ENCODE data around the gene SMC1B. TPM values are rescaled to one million over a fixed set of nuclear protein-coding genes. Genes with fewer than 3 reads are reported as not detected.

SMC1B gene
- total and polyA plus RNA-seq, 4 donors, result 0.01 to 0.04 TPM; not detected in 2

GRCh38 chr22:45304971-45305370 is 108.4 kb downstream of the SMC1B start:
- Histone ChIP-seq H3K9me3 (ENCODE audit: control insufficient read depth in 4 of 4, insufficient read depth in 3 of 4, low read length in 3 of 4) (no peaks in the 10 kb centered on the region), H3K27me3 (ENCODE audit: control insufficient read depth in 3 of 3, insufficient read depth in 3 of 3, low read length in 2 of 3) (no peaks in the 10 kb centered on the region), H3K4me1 (ENCODE audit: control insufficient read depth in 5 of 5, insufficient read depth in 5 of 5, low read length in 5 of 5) (peaks cover 0 to 9% (median 3%) of the 10 kb centered on the region in 5 donors), H3K36me3 (ENCODE audit: control insufficient read depth in 4 of 4, insufficient read depth in 4 of 4, low read length in 4 of 4) (no peaks in the 10 kb centered on the region), H3K9ac (ENCODE audit: insufficient read depth in 1 of 2, low read length in 2 of 2) (no peak overlapping the region), H3K27ac (ENCODE audit: low read depth in 1 of 2, low read length in 1 of 2) (no peak overlapping the region), H3K4me3 (no peak overlapping the region)
- no peak for ATAC-seq (ENCODE audit: insufficient read depth, low FRiP score)
- no peak for DNase-seq
- TF ChIP-seq, protein P1, sequence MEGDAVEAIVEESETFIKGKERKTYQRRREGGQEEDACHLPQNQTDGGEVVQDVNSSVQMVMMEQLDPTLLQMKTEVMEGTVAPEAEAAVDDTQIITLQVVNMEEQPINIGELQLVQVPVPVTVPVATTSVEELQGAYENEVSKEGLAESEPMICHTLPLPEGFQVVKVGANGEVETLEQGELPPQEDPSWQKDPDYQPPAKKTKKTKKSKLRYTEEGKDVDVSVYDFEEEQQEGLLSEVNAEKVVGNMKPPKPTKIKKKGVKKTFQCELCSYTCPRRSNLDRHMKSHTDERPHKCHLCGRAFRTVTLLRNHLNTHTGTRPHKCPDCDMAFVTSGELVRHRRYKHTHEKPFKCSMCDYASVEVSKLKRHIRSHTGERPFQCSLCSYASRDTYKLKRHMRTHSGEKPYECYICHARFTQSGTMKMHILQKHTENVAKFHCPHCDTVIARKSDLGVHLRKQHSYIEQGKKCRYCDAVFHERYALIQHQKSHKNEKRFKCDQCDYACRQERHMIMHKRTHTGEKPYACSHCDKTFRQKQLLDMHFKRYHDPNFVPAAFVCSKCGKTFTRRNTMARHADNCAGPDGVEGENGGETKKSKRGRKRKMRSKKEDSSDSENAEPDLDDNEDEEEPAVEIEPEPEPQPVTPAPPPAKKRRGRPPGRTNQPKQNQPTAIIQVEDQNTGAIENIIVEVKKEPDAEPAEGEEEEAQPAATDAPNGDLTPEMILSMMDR (IDR thresholded peaks at IDR 0.05; ENCODE audit: control extremely low read depth, extremely low read depth), result no peak
- 78 to 81% methylated on average over 6 of the region's 6 CpGs for WGBS, 2 donors

GRCh38 chr22:45303181-45303580 is 110.2 kb downstream of the SMC1B start:
- H3K27ac ChIP-seq (ENCODE audit: low read depth in 1 of 2, low read length in 1 of 2), result no peak overlapping the region

GRCh38 chr22:45302751-45303150 is 110.6 kb downstream of the SMC1B start:
- no peak overlapping the region for H3K4me3 ChIP-seq
- H3K36me3 ChIP-seq (ENCODE audit: control insufficient read depth in 4 of 4, insufficient read depth in 4 of 4, low read length in 4 of 4), result no peaks in the 10 kb centered on the region
- no peaks in the 10 kb centered on the region for H3K4me1 ChIP-seq (ENCODE audit: control insufficient read depth in 5 of 5, insufficient read depth in 5 of 5, low read length in 5 of 5)
- WGBS, 2 donors, result 63 to 72% methylated on average over 8 of the region's 8 CpGs
- TF ChIP-seq, protein P1 (IDR thresholded peaks at IDR 0.05; ENCODE audit: control extremely low read depth, extremely low read depth), result no peak
- no peak overlapping the region for H3K27ac ChIP-seq (ENCODE audit: low read depth in 1 of 2, low read length in 1 of 2)
- ATAC-seq (ENCODE audit: insufficient read depth, low FRiP score) (no peak), DNase-seq (no peak)
- H3K27me3 ChIP-seq (ENCODE audit: control insufficient read depth in 3 of 3, insufficient read depth in 3 of 3, low read length in 2 of 3), result no peaks in the 10 kb centered on the region
- H3K9ac ChIP-seq (ENCODE audit: insufficient read depth in 1 of 2, low read length in 2 of 2), result no peak overlapping the region
- no peaks in the 10 kb centered on the region for H3K9me3 ChIP-seq (ENCODE audit: control insufficient read depth in 4 of 4, insufficient read depth in 3 of 4, low read length in 3 of 4)

More at GRCh38 chr22:45303181-45303580, 110.2 kb downstream of the SMC1B start:
- H3K4me3 ChIP-seq, result no peak overlapping the region
- no peaks in the 10 kb centered on the region for H3K27me3 ChIP-seq (ENCODE audit: control insufficient read depth in 3 of 3, insufficient read depth in 3 of 3, low read length in 2 of 3)
- DNase-seq (no peak), ATAC-seq (ENCODE audit: insufficient read depth, low FRiP score) (no peak)
- H3K9ac ChIP-seq (ENCODE audit: insufficient read depth in 1 of 2, low read length in 2 of 2), result no peak overlapping the region
- H3K4me1 ChIP-seq (ENCODE audit: control insufficient read depth in 5 of 5, insufficient read depth in 5 of 5, low read length in 5 of 5), result no peaks in the 10 kb centered on the region
- no peaks in the 10 kb centered on the region for H3K9me3 ChIP-seq (ENCODE audit: control insufficient read depth in 4 of 4, insufficient read depth in 3 of 4, low read length in 3 of 4)
- WGBS, 2 donors, result 81 to 85% methylated on average over 7 of the region's 7 CpGs
- TF ChIP-seq, protein P1 (IDR thresholded peaks at IDR 0.05; ENCODE audit: control extremely low read depth, extremely low read depth), result no peak
- no peaks in the 10 kb centered on the region for H3K36me3 ChIP-seq (ENCODE audit: control insufficient read depth in 4 of 4, insufficient read depth in 4 of 4, low read length in 4 of 4)

- 75 to 81% methylated on average over 15 of the region's 15 CpGs for WGBS, 2 donors
- no peak for DNase-seq
- Histone ChIP-seq H3K9me3 (ENCODE audit: control insufficient read depth in 4 of 4, insufficient read depth in 3 of 4, low read length in 3 of 4) (no peaks in the 10 kb centered on the region), H3K36me3 (ENCODE audit: control insufficient read depth in 4 of 4, insufficient read depth in 4 of 4, low read length in 4 of 4) (no peaks in the 10 kb centered on the region), H3K27ac (ENCODE audit: low read depth in 1 of 2, low read length in 1 of 2) (no peak overlapping the region), H3K4me1 (ENCODE audit: control insufficient read depth in 5 of 5, insufficient read depth in 5 of 5, low read length in 5 of 5) (no peaks in the 10 kb centered on the region), H3K9ac (ENCODE audit: insufficient read depth in 1 of 2, low read length in 2 of 2) (no peak overlapping the region), H3K27me3 (ENCODE audit: control insufficient read depth in 3 of 3, insufficient read depth in 3 of 3, low read length in 2 of 3) (no peaks in the 10 kb centered on the region), H3K4me3 (no peak overlapping the region)
- TF ChIP-seq, protein P1 (IDR thresholded peaks at IDR 0.05; ENCODE audit: control extremely low read depth, extremely low read depth), result no peak
- no peak for ATAC-seq (ENCODE audit: insufficient read depth, low FRiP score)
Observed at GRCh38 chr22:45298934-45299505, 114.4 kb downstream of the SMC1B start.

All from lung (tissue), 12 donors.